Retinal pigment epithelial cell (primary cell): ENCODE results near the gene CNOT6.

Experiments used
- DNase-seq: peaks from one replicate; pipeline ENCODE4 v3.0.0-alpha.2; 2010; ENCODE audit warnings: low read depth
- H3K4me3 ChIP-seq: 2 replicates; pipeline ENCODE4 v1.5.1; 2011; ENCODE audit warnings: mild to moderate bottlenecking, low read length, control low read depth, moderate library complexity
- CTCF ChIP-seq: conservative IDR thresholded peaks from 2 replicates; pipeline ENCODE4 v1.5.1; 2011; ENCODE audit warnings: low read depth, low read length, control low read depth, inconsistent platforms

CNOT6 gene

DNA sequence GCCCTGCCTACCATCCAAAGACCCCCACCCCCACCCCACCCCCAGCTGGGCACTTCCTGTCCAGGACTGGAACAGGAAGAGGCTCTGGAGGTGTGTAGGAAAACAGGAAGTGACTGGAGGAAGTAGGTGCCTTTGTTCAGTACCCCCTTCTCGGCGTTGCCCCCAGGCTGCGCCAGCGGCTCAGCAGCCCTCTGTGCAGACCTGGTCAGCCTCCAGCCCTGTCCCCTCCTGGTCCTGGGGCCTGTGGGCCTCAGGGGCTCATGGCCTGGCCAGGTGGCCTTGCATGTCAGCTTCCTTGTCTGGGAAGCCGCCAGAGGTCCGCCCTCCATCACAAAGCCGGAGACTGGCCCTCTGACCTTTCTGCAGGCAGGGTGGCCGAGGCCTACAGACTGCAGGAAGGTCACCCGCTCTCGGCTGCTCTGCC lies 129.2 kb downstream of the CNOT6 start:
- no peak for DNase-seq
- H3K4me3 ChIP-seq = no peak overlapping the region
- TF ChIP-seq CTCF = no peak

DNA sequence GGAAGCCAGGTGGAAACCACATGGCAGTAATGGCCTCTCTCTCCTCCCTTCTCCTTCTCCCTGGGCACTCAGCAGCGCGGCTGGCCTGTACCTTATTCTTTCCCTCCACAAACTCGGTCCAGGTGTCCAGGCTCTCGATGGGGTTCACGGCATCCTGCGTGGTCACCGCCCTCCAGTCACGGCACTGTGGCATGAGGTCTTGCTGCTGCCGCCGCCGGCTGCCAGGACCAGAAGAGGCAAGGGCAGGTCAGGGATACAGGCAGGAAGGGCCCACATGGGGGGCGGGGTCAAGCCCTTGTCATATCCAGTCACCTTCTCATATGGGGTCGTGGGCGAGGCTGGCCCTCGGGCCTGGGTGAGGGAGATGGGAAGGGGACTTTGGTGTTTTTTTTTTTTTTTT lies 129.7 kb downstream of the CNOT6 start:
- no peak for DNase-seq

DNA sequence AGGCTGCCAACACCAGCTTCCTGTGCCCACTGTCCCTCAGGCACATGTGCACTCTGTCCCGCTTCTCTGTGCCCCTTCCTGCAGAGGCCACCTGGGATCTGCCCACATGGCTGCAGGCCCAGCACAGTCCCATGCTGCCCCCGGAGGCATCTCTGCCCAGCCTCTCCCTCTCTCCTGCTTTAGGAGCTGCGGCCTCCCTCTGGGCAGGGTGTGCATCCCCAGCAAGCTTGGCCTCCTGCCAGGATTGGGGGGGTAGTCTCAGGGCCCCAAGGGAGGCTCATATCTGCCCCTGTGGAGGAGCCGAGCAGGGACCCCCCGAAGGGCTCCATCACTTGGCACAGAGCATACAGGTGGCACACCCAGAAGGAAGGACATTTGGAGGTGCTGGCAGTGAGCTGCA lies 130.4 kb downstream of the CNOT6 start:
- no peak for DNase-seq
- no peak overlapping the region for H3K4me3 ChIP-seq
- TF ChIP-seq CTCF = no peak

More for the DNA sequence above, 129.7 kb downstream of the CNOT6 start:
- no peak overlapping the region for H3K4me3 ChIP-seq
- no peak for TF ChIP-seq CTCF

DNA sequence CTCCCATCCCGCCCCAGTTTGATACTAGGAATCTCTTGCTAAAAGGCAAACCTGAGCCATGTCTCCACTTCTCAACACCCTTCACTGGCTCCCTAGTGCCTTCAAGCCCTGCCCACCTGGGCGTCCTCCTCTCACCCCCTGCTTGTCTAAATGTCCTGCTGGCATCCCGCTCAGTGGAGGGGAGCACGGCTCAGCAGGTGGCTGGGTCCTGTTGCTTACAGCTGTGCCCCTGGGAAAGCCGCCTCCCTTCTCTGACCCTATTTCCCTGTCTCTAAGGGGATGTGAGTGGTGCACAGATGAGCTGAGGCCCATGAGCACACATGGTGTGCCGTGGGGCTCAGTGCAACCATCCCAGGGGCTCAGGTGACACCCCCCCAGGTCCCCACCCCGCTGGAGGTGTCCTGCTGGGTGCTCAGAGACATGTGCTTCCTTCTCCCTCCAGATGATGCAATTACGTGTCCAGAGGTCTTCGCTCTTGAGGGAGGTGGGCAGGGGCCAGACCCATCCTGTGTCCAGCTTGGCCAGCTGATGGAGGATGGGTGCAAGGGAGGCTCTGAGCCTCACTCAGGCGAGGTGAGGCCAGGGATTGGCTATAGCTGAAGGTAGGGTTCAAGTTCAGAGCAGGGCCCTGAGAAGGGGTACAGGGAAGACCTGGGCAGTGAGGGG lies 131.1 kb downstream of the CNOT6 start:
- DNase-seq = no peak
- no peak for TF ChIP-seq CTCF

DNA sequence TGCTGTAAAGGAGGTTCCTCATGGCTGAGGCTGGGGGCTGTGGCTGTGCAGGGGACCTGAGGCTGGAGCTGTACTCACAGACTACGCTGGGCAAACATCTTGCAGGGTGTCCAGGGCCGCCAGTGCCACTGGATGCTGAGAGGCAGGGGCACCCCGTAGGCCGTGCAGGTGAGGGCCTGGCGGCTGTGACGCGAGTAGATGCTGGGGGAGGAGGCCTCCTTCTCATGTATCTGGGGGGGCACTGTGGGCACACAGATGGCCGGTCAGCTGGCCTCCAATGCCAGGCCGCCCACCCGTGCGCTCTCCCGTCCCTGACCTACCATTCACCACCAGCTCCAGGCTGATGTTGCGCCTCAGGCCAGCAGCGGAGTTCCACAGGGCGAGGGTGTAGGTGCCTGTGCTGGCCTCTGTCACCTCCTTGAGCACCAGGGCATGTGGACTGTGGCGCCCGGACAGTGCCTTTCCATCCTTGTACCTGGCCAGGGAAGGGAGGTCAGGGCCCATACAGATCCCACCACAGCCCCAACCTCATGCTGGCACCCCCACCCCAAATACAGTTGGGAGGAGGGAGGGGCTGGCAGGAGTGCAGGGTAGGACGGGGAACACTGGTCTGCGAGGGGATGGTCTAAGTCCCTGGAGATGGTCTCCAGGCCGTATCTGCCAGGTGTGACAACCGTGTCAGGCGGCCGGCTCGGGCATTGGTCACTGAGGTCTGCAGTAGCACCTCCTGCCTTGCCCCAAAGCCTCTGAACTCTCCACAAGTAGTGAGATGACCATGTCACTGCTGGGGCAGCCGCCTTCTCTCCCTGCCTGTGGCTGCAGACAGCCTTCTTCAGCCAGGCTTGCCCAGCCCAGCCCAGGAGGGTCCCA lies 131.8 kb downstream of the CNOT6 start:
- DNase-seq = no peak
- TF ChIP-seq CTCF = no peak
- no peak overlapping the region for H3K4me3 ChIP-seq

More for the DNA sequence above, 131.1 kb downstream of the CNOT6 start:
- no peak overlapping the region for H3K4me3 ChIP-seq

- DNase-seq = no peak
- no peak for TF ChIP-seq CTCF
- H3K4me3 ChIP-seq = no peak overlapping the region
Observed at GRCh38 chr5:180626661-180627385, 132.6 kb downstream of the CNOT6 start.
